ENCODE measurements around the gene MATCAP1. TPM values are rescaled to one million over a fixed set of nuclear protein-coding genes. Genes with fewer than 3 reads are reported as not detected.

Gene MATCAP1
- total and polyA plus RNA-seq, 2 of the 13 experiments (the other 11 are each of a cell fraction or from before 2014, with no cell fraction given) = 11.2 to 24.5 TPM

- 0 out of 2 replicates have a peak, but pooled peaks have one; percentile 10 for TF ChIP-seq HNF1A (IDR thresholded peaks at IDR 0.05; ENCODE audit: low read depth)
- TF ChIP-seq HNF1A (CRISPR knock-in tag; IDR thresholded peaks at IDR 0.05; ENCODE audit: borderline replicate concordance) = no peak; the same call in 1 of the 2 replicates
- peak; percentile 56 for TF ChIP-seq ETV5 (CRISPR knock-in tag; IDR thresholded peaks at IDR 0.05; ENCODE audit: borderline replicate concordance)
- no peak for TF ChIP-seq TAF15 (IDR thresholded peaks at IDR 0.05; ENCODE audit: low read depth, low read length, poor library complexity, severe bottlenecking)
- no peak for TF ChIP-seq DDIT3 (CRISPR knock-in tag; IDR thresholded peaks at IDR 0.05)
- peak; percentile 13; the same call in 1 of the 2 replicates for TF ChIP-seq RXRA (CRISPR knock-in tag; IDR thresholded peaks at IDR 0.05)
- 0 out of 2 replicates have a peak, but pooled peaks have one; percentile 31 for TF ChIP-seq MAFG (CRISPR knock-in tag; IDR thresholded peaks at IDR 0.05)
- peak; percentile 41; the same call in 1 of the 2 replicates for TF ChIP-seq KDM5A (IDR thresholded peaks at IDR 0.05; ENCODE audit: borderline replicate concordance, low read length)
- no peak for TF ChIP-seq ZNF777 (CRISPR knock-in tag; IDR thresholded peaks at IDR 0.05)
- TF ChIP-seq SMYD3 (CRISPR knock-in tag; IDR thresholded peaks at IDR 0.05) = no peak
- no peak; the same call in 1 of the 2 replicates for TF ChIP-seq PITX1 (CRISPR knock-in tag; IDR thresholded peaks at IDR 0.05)
- no peak; the same call in 1 of the 2 replicates for TF ChIP-seq ZNF580 (CRISPR knock-in tag; IDR thresholded peaks at IDR 0.05; ENCODE audit: borderline replicate concordance, low read depth)
- no peak for TF ChIP-seq YEATS4 (CRISPR knock-in tag; IDR thresholded peaks at IDR 0.05; ENCODE audit: borderline replicate concordance)
- TF ChIP-seq HNRNPLL (IDR thresholded peaks at IDR 0.05; ENCODE audit: low read depth, low read length, poor library complexity, severe bottlenecking) = peak; percentile 15
- TF ChIP-seq ZFX (CRISPR knock-in tag; IDR thresholded peaks at IDR 0.05; ENCODE audit: low read depth) = peak; percentile 96
- no peak for TF ChIP-seq DZIP1 (CRISPR knock-in tag; IDR thresholded peaks at IDR 0.05)
- peak; percentile 56; the same call in 1 of the 2 replicates for TF ChIP-seq ELF3 (CRISPR knock-in tag; IDR thresholded peaks at IDR 0.05)
- peak; percentile 60; the same call in 1 of the 2 replicates for TF ChIP-seq TAF1 (CRISPR knock-in tag; IDR thresholded peaks at IDR 0.05)
- peak; percentile 81 for TF ChIP-seq POLR2AphosphoS5 (IDR thresholded peaks at IDR 0.05; ENCODE audit: low read depth, low read length)
- peak; percentile 68 for TF ChIP-seq MAX (IDR thresholded peaks at IDR 0.05)
Measured at GRCh38 chr16:67170168-67170948, 13.4 kb downstream of the MATCAP1 start, which contains the start of gene NOL3 (continued).

All from HepG2 (cell line).